ENCODE data around the gene RHOT2.

RHOT2 gene

GRCh38 chr16:715477-716199 lies 47.7 kb downstream of the RHOT2 start:
- DNase-seq (ENCODE audit: low read depth): no peak

- no peak for DNase-seq (ENCODE audit: low read depth)
Measured at GRCh38 chr16:716200-716568, 48.3 kb downstream of the RHOT2 start.

- no peak for DNase-seq (ENCODE audit: low read depth)
Measured at GRCh38 chr16:716768-717325, 48.9 kb downstream of the RHOT2 start.

- no peak for DNase-seq (ENCODE audit: low read depth)
Measured at GRCh38 chr16:717450-718245, 49.7 kb downstream of the RHOT2 start.

DNA sequence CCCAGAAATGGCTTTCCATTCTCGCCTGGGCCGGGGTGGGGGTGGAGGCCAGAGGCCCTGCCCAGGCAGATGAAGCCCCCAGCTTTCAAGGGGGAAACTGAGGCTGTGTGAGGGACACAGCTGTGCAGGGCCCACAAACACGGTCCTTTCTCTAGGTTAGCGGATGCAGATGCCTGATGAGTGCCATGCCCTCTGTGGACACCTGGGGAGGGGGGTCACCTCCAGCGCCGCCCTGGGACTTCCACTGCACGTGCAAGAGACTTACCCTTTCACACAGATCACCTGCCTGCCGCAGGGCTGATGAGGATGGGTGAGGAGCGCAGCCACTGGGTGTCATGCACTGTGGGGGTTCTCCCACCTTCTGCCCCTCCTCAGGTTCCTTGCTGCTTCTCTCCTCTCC lies 50.5 kb downstream of the RHOT2 start:
- DNase-seq (ENCODE audit: low read depth): no peak

GRCh38 chr16:718922-719321 lies 51.0 kb downstream of the RHOT2 start:
- no peak for DNase-seq (ENCODE audit: low read depth)

DNA sequence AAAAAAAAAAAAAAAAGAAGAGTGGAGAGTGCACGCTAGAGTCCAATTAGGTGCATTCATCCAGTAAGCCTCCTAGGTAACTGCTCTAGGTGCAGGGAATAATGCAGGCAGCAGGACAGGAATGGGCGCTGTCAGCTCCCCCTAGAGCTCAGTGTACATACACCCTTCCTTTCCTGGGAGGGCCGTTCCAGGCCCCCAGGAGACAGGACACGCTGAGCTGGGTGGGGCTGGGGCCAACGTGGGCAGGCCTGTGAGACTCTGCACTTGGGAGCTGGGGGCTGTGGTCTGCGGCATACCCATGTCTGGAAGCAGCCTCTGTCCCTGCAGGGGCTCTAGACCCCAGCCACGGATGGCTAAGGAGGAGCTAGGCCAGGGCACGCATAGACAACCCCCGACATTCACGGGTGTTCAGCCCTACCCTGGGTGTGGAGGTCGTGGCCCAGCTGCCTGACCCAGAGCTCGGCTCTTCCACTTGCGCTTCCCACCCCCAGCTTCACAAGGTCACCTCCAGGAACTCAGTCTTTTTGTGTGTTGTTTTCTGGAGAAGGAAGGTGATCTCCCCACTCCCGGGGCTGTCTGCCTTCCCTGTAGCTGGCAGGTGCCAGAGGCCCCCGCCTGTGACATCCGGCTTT lies 52.0 kb downstream of the RHOT2 start:
- DNase-seq (ENCODE audit: low read depth): no peak

DNA sequence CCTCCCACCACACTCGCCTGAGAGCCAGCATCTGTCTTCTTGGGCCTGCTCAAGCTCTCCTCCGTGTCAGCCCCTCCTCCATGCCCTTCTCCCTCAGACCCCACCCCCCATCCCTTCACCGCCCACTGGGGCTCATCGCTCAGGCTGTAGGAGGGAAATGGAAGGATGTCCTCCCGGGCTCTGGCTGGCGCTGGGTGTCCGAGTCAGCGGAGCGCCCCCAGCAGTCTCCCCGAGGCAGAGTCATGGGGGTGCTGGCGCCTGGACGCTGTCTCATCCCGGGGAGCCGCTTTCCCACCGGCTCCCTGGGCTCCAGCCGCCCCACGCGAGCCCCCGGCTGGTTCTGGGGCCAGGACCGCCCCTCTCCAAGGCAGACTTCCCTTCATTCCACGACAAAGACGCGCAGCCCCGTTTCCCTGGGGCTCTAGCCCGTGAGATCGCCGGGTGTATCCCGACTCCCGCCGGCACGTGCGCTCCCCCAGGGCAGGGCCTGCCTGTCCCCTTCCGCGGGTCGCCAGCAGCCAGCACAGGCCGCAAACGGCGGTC lies 52.6 kb downstream of the RHOT2 start:
- DNase-seq (ENCODE audit: low read depth): no peak

GRCh38 chr16:720990-721764 lies 53.2 kb downstream of the RHOT2 start, which contains the start of gene ANTKMT:
Gene ANTKMT (plus strand): TSS chr16:721146. CDS start chr16:721275, 129 bp downstream.
- peak; percentile 75 for DNase-seq (ENCODE audit: low read depth)

GRCh38 chr16:721765-722540 lies 54.0 kb downstream of the RHOT2 start:
- no peak for DNase-seq (ENCODE audit: low read depth)

DNA sequence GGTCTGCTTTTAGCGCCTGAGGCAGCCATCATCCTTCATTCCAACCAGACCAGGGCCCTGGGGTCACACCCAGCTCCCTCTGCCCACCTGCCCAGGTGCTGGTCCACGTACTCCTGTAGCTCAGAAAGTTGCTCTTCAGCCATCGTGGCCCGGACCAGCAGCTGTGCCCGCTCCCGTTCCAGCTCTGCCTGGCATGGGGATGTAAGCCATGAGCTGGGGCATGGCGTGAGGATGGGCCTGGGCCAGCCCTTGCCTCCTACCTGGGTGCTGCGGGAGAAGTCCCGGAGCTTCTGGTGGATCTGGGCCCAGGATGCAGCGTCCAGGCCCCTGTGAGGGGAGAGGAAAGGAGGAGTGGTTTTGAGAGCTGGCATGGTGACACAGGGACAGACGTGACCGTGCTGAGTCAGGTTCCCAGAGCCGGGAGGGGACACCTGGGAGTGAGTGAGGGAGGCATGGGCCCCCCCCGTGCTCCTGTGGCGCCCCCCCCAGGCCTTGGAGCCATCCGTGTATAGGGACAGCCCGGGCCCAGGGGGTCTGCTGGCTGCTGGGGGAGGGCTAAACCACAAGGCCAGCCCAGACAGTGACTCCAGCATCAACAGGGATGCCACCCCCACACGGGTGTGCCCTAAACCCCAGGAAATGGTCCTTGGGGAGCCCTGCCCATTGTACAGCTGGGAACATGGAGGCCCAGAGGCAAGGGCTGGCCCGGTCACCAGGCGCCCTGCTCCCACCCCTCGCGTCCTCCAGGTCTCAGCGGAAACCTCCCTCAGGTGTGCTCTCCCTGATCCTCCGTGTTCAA lies 55.1 kb downstream of the RHOT2 start:
- DNase-seq (ENCODE audit: low read depth): no peak

DNA sequence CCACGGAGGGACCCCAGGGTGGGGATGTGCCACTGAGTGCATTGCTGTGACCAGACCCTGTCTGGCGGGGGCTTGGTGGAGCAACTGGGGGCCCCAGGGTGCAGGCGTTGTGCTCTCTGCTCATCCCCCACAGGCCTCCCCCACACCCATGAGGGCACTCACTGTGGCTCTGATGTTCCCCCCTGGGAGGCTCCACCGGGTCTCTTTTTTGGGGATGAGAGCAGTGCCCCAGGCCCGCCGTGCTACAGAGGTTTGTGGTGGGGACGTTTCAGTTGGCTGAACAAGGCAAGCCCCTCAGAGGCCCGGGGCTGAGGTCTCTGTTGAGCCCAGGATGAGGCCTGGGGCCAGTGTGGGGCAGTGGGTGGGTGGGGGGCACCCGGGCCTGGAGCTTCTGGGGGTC lies 55.8 kb downstream of the RHOT2 start:
- no peak for DNase-seq (ENCODE audit: low read depth)

Data from stimulated activated CD8-positive, alpha-beta memory T cell treated with anti-CD3 and anti-CD28 coated beads, Interleukin-4, amount 100 ng/mL, for 24 hours (primary cell).